ENCODE results near the gene PIGK.

DNA sequence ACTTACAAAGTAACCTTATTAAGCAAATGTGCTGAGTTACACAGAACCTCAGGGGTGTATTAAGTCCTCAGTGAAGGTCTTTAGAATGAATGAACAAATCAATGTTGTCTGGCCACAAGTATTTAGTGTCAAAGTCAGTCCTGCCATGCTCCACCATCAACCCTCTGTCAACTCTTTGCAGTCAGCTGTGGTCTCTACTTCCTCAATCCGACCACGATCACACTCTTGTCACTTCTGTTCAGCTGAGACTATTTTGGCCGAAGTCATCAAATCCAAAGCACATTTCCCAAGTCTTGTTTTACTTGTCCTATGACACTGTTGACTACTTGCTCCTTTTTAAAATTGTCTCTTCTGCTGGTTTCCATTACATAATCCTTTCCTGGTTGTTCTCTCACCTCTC lies 178.4 kb downstream of the PIGK start:
- TF ChIP-seq, protein P1, sequence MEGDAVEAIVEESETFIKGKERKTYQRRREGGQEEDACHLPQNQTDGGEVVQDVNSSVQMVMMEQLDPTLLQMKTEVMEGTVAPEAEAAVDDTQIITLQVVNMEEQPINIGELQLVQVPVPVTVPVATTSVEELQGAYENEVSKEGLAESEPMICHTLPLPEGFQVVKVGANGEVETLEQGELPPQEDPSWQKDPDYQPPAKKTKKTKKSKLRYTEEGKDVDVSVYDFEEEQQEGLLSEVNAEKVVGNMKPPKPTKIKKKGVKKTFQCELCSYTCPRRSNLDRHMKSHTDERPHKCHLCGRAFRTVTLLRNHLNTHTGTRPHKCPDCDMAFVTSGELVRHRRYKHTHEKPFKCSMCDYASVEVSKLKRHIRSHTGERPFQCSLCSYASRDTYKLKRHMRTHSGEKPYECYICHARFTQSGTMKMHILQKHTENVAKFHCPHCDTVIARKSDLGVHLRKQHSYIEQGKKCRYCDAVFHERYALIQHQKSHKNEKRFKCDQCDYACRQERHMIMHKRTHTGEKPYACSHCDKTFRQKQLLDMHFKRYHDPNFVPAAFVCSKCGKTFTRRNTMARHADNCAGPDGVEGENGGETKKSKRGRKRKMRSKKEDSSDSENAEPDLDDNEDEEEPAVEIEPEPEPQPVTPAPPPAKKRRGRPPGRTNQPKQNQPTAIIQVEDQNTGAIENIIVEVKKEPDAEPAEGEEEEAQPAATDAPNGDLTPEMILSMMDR (IDR thresholded peaks at IDR 0.05): no peak
- TF ChIP-seq POLR2AphosphoS5 (IDR thresholded peaks at IDR 0.05) (no peak), EP300 (IDR thresholded peaks at IDR 0.05; ENCODE audit: low read depth) (no peak)
